Activated naive CD4-positive, alpha-beta T cell (primary cell): ENCODE data around the gene GPC3.
"Not testable (repeated sequence)": the region's sequence is repeated elsewhere in the genome, so short reads cannot be mapped to it uniquely, and the experiment has no call there.

ENCODE experiments used
- DNase-seq, 4 experiments: peaks; one replicate each; lab custom pipeline; 2025; lab: John Stamatoyannopoulos, UW

Gene GPC3

DNA sequence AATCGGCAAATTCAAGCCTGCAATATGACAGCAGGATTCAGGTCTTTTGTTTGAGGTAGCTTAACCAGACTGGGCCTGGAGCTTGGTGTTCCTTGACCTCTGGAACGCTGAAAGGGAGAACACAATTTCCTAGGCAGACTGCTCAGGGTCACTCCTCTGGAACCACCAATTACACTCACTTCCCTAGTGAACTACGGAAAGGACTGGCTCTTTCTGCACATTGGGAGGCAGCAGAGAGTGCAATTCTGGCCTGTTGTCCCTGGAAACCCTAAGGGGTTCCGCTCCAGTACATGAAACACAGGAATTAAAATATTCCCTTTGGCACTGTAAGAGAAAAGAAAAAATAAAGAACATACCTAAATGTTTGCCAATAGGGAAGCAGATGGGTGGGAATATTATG, 58.6 kb downstream of the GPC3 start:
- no peak for DNase-seq

DNA sequence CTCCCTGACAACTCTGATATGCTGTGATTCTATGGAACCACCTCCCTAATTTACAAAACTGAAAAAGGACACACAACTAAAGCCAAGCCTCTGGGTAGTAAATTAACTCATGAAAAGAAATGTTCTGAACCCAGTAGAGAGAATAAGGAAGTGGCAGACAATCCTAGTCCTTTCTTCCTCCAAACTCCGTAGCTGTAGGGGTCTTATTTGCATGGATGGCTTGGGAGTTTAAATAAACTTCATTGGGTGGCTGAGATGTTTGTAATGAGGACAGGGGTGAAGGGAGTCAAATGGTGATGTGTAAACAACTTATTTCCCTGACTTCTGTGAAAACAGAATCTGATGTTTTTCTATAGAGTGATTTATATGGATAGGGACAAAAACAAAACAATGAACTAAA, 59.3 kb downstream of the GPC3 start:
- no peak for DNase-seq

GRCh38 chrX:133924548-133924947, 60.8 kb downstream of the GPC3 start:
- DNase-seq: no peak

- no peak for DNase-seq
These were observed 61.8 kb downstream of the GPC3 start for GRCh38 chrX:133923548-133923947.

DNA sequence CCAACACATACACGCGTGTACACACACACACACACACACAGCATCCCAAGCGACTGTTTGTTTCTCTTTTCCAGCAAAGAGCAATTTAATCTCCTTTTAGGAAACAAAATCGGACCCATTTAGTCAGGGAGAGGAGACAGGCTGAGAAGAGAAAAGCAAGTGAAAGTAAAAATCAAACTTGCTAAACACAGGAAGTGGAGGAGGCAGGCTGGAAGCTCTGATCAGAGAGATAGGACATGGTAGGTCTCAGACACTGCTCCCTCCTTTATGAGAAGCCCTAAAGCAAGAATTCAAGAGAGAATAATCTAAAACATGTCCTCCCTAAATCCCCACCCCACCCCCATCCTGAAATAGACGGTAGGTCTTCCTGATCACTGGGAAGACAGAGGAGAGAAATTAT, 62.3 kb downstream of the GPC3 start:
- no peak for DNase-seq

DNA sequence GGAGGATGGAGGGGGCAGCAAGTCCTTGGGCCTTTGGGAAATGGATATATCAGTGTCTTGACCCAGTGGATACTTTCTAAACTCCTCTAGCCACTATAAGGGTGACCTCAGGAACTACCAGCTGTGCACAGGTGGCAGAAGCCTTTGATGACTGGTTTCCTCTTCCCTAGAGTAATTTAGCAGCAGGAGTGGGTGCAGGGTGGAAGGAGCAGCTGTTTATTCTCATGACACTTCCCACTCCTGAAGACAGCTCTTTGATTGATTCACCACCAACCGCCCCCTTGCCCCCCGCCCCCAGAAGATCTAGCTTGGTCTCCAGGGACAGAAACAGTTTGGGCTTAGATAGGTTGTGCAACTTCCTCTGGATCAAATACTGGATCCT, 63.0 kb downstream of the GPC3 start:
- DNase-seq: no peak

DNA sequence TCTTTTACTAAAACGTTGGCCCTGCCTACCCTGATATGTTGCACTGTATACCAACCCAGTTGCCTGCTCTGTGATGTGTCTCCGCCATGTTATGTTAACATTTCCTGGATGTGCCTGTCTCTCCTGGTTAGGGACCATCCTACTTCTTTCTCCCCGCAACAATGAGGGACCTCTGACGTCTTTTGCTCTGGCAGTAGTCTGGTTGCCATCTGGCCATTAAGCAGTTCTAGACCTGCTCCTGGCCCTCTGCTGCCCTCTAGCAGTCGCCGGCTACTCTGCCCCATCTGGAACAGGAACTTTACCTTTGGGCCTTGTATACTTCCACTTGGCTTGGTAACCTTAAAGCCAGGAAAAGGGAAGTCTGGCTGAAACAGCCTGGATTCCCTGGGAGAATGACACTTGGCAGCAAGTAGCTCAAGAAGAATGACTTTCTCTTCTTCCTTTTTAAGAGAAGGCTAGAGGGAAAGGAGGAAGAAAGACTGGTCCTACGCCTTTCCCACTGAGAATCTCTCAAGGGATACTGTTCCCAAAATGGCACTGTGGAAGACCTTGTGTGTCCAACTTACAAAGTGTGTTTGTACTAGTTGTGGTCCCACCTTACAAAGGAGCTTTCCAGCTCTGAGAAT, 63.5 kb downstream of the GPC3 start:
- peak in 2 of 4 experiments; percentile 0 to 11 for DNase-seq

DNA sequence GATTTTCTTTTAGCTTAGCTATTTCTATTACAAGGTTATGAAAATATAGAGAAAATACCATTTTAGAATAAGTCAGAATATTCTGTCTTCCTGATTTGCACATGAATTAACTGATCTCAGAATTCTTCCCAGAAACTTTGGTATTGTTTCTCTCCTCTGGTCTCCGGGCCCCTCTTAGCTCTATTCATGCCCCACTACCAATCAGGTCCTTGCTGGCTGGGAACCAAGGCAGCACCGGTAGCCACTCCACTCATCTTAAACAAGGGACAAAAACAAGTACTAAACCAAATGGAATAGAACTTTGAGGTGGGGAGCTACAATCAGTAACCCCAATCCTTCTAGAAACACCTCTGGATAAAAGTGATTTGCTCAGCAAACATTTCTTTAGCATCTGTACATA, 64.3 kb downstream of the GPC3 start:
- DNase-seq: no peak

DNA sequence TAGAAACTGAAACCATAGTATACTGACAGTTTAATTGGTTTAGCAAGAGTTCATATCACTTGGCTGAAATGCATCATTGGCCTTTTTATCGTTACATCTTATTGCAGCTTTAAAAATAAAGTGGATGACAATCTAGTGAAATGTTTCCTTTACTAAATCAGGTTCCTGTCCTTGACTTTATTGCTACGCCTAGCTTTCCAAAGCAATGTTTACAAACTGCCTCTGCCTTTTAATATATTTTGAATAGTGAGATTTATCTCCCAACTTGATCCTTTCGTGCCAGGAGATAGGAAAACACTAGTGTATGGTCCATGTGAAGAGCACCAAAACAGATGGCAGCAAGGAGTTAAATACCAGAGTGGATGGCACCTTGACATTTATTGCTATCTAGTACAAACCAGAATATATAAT, 67.0 kb downstream of the GPC3 start:
- DNase-seq: no peak

DNA sequence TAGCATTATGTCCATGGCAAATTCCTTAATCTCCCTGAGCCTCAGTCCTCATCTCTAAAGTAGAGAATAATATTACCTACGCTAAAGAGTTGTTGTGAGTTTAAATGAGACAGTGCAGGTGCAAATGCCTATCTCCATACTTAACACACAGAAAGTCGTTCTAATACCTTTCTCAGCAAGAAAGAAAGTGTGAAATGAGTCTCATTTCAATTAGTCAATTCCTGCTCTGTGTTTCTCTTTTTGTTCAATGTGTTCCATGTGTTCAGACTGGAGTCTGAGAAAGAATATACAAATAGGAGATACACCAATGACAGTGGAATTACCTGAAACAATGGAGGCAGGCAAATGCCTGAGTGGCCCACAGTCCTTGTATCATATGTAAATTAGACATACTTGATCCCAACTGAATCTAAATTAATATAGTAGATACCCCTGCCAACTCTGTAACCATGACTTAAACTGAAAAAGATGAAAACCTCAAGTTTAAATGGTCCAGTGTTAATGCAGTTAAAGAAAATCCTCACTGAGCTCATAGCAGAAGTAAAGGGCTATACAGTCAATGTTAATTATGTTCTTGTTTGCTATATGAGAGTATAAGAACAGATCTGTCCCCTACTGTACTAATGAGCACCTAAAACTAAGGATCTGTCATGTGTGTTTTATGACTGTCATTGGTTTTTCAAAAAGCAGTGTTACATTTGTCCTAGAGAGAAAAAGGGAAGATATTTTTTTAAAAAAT, 68.2 kb downstream of the GPC3 start:
- DNase-seq: no peak

DNA sequence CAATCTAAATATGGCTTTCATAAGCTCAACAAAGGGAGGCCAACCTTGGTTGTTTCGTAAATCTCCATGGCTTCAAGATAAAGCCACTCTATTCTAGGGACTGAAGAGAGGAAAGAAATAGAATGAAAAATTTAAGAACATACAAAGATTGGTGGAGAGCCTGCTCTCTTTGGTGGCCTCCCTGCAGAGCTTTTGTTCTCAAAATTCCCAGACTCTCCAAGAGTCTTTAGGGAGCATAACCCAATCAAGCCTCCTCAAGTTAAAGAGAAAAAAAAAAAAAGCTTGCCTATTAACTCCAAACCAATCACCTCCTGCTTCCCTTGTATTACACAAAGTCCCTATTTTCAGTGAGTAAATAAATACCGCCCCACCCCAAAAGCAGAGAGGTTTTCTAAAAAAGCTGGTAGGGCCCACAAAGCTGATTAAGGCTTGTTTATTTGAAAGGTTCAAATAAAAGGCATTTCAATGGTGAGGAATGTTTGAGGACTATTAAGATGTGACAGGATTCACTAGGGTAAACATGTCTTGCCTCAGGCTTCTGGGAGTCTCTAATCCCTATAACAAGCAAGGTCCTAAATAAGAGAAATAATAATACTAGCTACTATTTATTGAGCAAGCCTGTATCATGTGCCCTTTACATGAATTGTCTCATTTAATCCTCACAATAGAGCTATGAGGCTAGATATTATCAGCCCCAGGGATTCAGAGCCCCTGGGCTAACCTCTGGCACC, 71.6 kb downstream of the GPC3 start:
- DNase-seq: no peak

DNA sequence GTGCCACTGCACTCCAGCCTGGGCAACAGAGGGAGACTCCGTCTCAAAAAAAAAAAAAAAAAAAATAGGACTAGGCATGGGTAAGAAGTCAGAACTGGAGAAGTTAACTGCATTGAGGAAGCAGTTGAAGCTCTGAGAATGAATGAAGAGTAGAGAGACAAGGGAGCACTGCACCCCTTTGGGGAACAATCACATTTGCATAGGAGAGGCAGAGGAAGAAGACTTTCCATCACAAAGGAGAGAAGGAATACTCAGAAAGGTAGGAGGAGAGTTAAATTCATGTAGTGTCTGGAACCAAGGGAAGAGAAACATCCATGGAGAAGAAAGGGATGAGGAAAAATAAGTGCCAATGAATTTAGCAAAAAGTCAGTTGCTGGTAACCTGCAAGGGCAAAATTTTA, 72.4 kb downstream of the GPC3 start:
- DNase-seq: no peak

GRCh38 chrX:133911825-133912495, 73.4 kb downstream of the GPC3 start:
- DNase-seq: no peak

DNA sequence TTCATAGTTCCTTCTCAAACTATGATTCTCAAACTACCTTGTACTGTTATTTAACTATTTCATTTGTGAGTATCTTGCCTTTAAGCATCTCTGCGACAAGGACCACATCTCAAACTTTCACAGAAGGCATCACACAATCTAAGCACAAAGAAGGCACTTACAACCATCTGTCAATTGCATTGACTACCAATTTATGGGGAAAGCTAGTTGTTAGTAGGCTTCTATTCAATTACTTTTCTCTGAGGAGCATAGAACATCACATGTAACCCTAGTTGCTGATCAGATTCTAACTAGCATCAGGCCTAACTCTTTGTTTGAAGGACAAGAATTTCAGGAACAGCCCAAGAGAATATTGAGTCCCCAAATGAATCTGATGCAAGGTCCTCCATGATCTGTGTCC, 74.9 kb downstream of the GPC3 start:
- no peak for DNase-seq

DNA sequence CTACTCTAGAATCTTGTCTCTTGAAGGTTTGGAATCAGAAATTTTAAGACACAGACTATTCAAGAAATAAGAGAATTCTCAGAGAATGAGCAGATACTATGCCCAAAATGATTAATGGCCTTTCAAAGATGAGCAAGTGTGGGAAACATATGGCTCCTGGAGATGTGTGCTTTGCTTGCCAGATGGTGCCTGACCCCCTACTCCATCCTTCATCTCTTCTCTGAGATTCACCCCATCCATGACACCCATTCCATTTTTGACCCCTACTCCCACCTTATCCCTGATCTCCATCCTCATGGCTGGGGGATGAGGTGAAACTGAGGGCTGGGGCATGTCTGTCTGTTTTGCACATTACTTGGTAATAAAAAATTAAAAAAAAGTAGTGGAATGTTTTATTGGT, 75.5 kb downstream of the GPC3 start:
- no peak for DNase-seq

GRCh38 chrX:133908223-133908955, 77.0 kb downstream of the GPC3 start:
- DNase-seq: no peak

GRCh38 chrX:133907606-133908005, 77.8 kb downstream of the GPC3 start:
- DNase-seq: no peak

GRCh38 chrX:133905305-133905704, 80.1 kb downstream of the GPC3 start:
- DNase-seq: no peak

GRCh38 chrX:133897593-133898163, 87.7 kb downstream of the GPC3 start:
- DNase-seq: no peak

- no peak for DNase-seq
These were observed 93.1 kb downstream of the GPC3 start for GRCh38 chrX:133892337-133892736.

GRCh38 chrX:133888984-133889383, 96.4 kb downstream of the GPC3 start:
- no peak for DNase-seq

- not testable (repeated sequence) for DNase-seq
These were observed 97.3 kb downstream of the GPC3 start for GRCh38 chrX:133888084-133888483.
